Measurements from ENCODE around the gene ADGRV1.

DNA sequence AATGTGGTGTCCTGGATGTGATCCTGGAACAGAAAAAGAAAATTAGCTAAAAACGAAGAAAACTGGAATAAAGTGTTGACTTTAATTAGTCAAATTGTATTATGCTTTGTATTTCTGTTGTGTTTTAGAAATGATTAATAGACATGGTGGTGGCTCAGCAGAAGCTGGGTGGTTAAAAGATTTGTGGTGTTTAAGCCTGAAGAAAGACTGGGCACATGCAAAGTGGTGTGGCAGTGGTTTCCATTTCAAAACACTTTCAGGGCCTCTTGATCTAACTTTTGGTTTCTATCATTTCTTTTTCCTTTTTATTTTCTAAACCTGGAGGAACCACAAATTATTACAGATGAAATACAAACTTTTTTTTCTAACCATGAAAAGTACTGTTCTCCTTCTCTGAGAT lies 44.1 kb downstream of the ADGRV1 start:
- TF ChIP-seq, protein P1, sequence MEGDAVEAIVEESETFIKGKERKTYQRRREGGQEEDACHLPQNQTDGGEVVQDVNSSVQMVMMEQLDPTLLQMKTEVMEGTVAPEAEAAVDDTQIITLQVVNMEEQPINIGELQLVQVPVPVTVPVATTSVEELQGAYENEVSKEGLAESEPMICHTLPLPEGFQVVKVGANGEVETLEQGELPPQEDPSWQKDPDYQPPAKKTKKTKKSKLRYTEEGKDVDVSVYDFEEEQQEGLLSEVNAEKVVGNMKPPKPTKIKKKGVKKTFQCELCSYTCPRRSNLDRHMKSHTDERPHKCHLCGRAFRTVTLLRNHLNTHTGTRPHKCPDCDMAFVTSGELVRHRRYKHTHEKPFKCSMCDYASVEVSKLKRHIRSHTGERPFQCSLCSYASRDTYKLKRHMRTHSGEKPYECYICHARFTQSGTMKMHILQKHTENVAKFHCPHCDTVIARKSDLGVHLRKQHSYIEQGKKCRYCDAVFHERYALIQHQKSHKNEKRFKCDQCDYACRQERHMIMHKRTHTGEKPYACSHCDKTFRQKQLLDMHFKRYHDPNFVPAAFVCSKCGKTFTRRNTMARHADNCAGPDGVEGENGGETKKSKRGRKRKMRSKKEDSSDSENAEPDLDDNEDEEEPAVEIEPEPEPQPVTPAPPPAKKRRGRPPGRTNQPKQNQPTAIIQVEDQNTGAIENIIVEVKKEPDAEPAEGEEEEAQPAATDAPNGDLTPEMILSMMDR (IDR thresholded peaks at IDR 0.05), result no peak
- TF ChIP-seq ZFX (IDR thresholded peaks at IDR 0.05; ENCODE audit: borderline replicate concordance), result no peak

Data from 22Rv1 (cell line).